HG03175 (cell line): ENCODE results near the gene PEX7.
A peak's percentile ranks its signal among the peaks of the same experiment; 100 is the strongest.
"Not testable (repeated sequence)": the region's sequence is repeated elsewhere in the genome, so short reads cannot be mapped to it uniquely, and the experiment has no call there.

Experiments
- ATAC-seq: cut with Tn5 transposase; IDR thresholded peaks from one replicate; pipeline ENCODE4 v1.9.1; 2021; ENCODE audit warnings: mild to moderate bottlenecking, moderate library complexity; ENCODE audit not compliant: unreplicated experiment

Gene PEX7

DNA sequence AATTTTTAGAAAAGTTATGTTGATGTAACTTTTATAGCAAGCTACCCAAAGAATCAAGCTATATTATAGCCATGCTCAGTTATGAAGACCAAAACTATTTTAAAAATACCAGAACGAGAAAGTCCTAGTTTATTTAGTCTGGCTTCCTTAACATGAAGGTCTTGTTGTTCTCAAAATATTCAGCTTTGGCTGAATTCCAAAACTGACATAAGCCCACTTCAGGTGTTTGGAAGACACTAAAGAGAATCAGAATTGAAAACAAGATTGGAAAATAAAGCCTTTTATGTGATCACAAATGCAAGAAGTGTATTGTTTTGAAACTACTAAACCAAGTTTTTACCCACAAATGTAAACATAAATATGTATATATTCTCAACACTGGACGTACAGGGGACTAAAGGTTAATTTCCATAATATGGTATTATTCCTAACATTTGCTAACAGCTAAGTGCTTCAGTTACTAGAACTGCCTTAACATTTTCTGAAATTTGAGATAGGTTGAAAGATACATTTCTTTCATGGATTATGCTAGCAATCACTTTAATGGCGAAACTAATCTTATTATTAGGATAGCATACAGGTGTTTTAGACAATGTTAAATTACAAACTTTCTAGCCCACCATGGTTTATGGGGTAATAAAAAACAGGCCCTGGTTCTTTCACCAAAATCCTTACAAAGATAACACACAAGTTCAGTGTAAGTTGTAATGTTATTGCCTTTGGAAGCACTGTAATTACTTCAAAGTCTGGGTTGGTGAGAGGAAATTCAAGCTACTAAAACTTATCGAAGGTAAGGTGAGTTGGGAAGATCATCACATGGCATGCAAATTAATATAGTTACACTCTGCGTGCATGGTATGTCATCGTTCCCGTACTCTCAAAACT lies 31.7 kb upstream of the PEX7 start:
- ATAC-seq = no peak

DNA sequence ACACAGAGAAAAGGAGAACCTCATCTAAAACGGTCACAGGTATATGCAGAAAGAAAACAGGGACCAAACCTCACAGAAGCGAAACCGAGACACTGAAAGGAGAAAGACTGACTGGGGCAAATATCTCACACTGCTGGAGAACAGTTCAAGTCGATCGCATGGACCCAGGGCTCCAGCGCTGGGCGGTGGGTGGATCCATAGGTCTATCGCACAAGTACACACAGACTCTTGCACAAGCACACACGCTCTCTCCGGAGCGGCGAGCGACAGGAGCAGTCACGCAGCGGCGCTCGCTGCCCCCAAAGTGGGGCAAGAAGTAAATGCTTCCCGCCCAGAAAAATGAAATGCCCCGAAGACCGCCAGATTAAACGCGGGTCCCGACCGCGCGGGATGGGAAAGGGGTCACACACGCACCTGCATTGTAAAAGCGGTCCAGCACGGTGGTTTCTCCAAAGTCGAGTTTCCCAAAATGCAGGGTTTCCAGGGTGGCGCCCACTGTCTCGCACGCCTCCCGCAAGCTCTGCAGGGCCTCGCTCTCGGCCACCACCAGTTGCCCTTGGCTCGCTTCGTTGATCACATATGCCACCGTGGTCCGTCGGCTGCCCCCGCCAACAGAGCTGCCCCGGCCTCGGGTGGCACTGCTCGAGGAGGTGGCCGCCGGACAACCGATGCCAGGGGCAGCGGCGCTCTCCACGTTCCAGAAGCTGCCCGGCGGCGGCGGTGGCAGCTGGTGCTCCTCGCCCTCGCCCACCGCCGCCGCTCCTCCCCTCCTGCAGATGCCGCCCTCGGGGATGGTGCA lies 30.9 kb upstream of the PEX7 start:
- ATAC-seq = peak; percentile 27

DNA sequence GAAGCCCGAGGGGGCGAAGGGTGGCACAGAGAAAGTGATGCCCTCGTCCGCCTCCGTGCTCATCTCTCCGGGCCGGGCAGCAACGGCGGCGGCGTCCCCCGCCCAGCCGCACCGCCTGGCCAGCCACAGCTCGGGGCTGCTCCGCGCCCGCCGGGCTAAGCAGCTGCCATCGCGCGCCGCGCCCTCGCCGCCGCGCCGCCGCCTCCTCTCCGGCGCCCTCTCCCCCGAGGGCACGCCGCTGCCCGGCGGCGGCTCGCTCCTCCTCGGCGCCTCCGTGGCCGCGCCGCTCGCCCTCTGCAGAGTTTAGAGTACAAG lies 30.3 kb upstream of the PEX7 start:
- ATAC-seq = no peak

DNA sequence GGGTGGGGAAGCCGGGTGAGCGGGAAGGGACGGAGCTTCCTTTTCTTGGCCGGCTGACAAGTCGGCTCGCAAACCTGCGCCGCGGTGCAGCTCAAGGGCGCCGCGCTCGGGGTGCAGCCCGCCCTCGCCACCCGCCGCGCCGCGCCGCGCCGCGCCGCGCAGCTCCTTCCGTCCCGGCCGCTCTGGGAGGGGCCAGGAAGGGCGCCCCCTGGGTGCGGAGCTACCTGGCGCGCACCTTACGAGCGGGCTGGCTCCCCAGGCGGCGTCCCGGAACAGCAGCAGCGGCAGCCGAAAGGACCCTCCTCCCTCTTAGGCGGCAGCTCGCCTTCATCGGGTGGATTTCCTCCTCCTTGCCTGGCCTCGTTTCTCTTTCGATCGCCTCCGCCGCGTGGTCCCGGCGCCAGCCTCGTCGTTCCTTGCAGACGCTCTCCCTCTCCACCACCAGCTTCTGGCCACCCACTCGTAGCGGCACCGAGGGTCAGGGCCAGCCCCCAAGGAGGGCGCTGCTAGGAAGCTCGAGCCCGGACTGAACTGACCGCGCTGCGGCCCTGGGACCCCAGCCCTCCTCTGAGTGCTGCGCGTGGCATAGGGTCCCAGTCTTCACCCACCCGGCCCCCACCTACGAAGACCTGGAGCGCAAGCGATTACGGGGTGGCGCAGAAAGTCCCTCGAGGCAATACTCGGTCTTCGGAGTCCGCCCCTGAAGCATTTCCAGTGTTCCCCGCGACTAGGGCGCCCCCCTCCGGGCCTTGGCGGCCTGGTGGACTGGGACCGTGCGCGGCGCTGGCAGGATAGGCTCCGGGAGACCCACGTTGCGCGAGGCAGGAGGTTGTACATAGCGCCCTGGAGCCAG lies 29.8 kb upstream of the PEX7 start, which contains the start of gene MAP3K5:
Gene MAP3K5, minus strand, starts transcription at position 68 of the 853 bp plus-strand sequence. CDS start 320 bp downstream, outside the sequence.
- ATAC-seq = peak; percentile 65

DNA sequence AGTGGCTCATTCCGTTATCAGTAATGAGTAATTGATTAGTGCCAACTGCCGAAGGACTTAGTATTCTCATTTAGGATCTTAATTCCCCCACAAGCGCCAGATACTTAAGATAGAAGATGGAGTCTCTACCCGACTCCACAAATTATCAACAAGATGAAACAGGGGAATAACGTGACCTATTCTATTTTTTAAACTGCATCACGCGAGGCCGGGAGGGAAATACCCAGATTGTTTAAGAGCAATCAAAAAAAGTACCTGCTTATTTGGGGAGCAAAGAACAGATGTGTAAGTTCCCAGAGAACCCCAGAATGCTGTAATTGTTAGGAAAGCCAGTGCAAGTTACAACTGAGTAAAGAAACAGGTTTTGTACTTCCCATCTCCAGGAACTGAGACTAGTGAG lies 29.0 kb upstream of the PEX7 start:
- no peak for ATAC-seq

DNA sequence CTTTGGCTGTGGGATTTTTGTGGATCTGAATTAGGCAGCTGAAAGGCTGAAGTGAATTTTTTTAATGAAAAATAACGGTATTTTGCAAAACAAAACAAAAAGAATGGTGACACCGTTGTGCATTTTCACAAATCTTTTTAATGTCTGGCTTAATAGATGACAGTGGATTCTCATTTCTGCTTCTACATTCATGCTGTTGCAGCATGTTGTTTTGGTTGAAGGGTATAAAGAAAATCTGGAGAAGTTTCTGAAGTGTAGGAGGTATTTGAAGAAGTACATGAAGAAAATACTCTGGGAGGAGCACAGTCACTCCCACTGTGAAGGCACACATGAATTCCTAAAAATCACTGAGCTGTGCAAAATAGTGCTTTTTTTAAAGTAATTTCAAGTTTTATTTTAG lies 27.0 kb upstream of the PEX7 start:
- ATAC-seq = no peak

DNA sequence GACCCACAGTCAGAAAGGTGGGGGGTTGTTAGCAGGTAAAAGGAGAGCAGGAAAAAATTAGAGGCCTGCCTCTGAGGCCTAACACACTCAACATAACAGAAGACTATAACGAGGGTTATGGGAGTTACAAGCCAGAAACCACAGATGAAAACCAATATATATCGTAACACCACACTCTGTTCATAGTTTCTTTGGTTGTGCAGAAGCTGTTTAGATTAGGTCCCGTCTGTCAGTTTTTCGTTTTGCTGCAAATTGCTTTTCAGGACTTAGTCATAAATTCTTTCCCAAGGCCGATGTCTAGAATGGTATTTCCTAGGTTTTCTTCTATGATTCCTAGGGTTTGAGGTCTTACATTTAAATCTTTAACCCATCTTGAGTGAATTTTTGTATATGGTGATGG lies 26.4 kb upstream of the PEX7 start:
- no peak for ATAC-seq

DNA sequence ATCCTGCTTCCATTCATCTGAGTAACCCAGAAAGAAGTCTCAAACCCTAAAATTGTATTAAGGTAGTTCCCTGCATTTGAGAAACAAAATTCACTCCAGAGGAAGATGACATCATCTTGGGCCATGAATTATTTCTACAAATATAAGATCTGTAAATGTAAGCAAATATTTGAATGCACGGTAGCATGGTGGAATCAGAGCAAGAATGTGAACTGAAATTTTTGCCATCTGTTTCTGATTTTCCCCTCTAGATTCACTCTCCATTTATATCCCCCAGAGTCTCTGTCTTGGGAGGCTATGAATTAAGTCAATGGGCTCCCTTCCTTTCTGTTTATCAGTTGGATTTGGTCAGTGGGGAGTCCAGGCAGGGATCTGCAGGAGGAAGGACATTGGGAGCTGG lies 24.3 kb upstream of the PEX7 start:
- no peak for ATAC-seq

DNA sequence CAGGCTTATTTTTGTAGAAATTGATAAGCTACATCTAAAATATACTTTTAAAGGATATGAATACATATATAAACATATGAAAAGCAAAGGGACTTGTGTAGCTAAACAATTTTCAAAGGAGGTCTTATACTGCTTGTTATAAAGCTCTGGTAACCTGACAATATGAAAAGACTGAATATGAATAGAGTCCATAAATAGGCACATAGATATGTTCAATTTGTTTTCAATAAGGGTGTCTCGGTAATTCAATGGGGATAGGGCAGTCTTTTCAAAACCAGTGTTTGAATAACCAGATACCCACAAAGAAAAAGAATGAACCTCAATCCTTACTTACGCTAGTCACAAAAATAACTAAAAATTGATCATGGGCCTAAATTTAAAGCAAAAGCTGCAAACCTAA lies 20.8 kb upstream of the PEX7 start:
- ATAC-seq = no peak

DNA sequence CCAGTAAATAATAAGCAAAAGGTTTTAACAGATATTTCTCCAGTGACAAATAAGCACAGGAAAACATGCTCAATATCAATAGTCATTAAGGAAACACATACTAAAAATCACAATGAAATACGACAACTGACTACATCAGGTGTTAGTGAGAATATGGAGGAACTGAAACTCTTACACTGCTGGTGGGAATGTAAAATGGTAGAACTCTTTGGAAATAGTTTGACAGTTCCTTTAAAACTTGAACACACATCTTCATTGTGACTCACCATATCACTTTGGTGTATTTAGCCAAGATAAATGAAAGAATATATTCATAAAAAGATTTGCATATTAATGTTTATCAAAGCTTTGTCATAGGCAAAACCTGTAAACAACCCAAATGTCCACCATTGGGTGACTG lies 18.8 kb upstream of the PEX7 start:
- ATAC-seq = no peak

DNA sequence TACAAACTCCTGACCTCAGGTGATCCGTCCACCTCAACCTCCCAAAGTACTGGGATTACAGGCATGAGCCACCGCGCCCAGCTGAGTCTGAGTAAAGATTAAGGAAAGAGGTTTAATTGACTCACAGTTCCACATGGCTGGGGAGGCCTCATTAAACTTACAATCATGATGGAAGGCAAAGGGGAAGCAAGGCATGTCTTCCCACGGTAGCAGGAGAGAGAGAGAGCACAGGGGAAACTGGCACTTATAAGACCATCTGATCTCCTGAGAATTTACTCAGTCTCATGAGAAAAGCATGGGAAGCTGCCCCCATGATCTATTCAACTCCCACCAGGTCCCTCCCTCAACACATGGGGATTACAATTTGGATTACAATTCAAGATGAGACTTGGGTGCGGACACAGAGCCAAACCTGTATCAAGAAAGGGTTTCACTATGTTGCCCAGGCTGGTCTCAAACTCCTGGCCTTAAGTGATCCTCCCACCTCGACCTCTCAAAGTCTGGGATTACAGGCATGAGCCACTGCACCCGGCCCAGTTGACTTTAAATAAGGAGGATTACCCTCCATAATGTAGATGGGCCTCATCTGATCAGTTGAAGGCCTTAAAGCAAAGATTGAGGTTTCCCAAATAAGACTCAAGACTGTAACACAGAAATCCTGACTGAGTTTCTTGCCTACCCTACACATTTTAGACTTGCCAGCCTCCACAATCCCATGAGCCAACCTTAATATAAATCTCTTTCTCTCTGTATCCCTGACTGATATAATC lies 13.1 kb upstream of the PEX7 start:
- ATAC-seq = no peak

DNA sequence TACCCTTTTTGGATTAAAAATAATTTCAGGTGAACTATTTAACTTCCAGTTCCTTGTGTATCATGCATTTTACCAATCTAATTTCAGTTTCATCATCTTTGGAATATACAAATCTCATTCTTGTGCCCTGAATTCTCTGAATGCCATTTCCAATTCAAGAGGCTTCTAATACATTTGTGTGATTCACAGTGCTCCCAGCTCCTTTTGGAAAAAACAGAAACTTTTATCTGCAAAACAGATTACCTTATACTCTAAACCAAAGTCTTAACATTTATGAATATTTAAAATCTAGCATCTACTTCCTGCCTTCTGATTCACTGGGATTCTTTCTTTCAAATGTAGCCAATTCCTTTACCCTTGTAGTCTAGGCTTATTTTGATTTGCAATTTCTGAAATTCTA lies 11.1 kb upstream of the PEX7 start:
- no peak for ATAC-seq

DNA sequence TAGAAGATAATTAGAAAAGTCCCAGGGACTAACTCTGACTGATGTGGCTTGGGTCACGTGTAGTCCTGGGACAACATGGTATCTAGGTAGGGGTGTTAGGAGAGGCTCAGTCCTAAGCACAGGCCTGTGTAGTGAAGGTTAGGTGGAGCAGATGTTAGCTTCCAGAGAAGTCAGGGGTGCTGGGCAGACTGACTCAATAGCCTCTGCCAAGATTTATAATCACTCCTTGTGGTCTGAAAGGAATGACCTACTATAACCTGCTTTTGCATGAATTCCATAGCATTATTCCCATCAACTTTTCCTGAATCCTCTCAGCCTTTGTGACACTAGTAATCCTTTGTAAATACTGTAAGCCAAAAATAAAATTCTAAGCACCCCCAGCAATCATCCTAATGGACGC lies 10.2 kb upstream of the PEX7 start:
- no peak for ATAC-seq

DNA sequence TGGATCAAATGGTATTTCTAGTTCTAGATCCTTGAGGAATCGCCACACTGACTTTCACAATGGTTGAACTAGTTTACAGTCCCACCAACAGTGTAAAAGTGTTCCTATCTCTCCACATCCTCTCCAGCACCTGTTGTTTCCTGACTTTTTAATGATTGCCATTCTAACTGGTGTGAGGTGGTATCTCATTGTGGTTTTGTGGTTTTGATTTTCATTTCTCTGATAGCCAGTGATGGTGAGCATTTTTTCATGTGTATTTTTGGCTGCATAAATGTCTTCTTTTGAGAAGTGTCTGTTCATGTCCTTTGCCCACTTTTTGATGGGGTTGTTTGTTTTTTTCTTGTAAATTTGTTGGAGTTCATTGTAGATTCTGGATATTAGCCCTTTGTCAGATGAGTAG lies 6.8 kb upstream of the PEX7 start:
- ATAC-seq = not testable (repeated sequence)

DNA sequence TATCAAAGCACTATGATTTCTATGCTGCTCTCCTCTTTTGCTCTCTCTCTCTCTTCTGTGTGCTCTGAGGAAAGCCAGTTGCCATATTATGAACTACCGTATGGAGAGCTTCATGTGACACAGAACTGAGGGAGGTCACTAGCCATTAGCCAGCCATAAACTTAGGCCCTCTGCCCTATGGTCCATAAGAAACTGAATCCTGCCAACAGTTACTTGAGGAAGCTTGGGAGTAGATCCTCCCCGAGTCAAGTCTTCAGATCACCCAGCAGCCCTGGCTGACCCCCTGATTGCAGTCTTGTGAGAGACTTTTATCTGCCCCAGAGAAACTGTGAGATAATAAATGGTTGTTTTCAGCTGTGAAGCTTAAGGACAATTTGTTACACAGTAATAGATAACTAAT lies 5.7 kb upstream of the PEX7 start:
- ATAC-seq = no peak

DNA sequence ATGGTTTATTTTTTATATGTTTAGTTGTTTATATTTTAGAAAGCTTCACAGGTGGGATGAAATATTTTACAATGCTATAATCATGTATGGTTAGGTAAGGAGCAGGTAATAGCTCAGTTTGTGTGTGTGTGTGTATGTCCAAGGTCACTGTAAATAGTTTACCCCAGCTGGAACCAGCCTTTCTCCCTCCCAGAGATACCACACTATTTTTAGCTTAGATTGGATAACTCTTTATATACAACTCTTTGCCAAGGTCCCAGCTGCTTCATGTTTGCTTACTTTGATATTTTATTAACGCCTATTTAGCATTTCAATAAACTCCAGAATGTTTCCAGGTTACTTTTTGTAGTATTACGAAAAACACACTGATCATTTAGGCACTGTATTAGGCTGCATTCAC lies 1.8 kb upstream of the PEX7 start:
- no peak for ATAC-seq

DNA sequence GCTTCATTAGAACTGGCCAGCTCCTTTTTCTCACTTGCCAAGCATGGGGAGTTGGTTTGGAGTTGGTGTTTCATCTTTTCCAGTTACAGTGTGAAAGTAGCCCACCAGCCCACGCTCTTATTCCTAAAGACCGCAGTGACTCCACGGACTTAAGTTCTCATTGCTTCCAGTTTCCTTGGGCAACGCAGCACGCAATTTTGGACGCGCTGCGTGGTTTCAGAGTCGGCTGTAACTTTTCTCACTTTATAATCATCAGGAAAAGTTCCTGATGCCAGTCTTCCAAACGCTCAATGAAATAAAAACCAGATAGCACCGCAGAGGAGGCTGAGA lies 381 bp upstream of the PEX7 start:
- peak; percentile 2 for ATAC-seq

DNA sequence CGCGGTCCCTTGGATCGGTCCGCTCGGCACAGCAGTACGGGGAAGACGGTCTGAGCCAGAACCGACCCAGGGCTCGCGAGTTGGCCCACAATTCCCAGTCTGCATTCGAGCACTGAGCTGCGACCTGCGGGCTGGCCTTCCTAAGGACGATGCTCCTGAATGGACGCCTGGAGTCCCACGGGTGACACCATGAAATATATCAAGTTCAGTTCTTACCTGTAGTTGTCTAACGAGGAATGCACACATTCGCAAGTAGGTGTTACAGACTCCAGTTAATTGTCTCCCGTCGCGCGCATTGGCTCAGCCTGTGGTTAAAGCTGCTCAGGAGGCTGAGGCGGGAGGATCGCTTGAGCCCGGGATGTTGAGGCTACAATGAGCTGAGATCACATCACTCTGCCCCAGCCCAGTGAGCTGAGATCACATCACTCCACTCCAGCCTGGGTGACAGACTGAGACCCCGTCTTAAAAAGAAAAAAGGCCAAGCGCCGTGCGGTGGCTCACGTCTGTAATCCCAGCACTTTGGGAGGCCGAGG lies 802 bp downstream of the PEX7 start:
- no peak for ATAC-seq

DNA sequence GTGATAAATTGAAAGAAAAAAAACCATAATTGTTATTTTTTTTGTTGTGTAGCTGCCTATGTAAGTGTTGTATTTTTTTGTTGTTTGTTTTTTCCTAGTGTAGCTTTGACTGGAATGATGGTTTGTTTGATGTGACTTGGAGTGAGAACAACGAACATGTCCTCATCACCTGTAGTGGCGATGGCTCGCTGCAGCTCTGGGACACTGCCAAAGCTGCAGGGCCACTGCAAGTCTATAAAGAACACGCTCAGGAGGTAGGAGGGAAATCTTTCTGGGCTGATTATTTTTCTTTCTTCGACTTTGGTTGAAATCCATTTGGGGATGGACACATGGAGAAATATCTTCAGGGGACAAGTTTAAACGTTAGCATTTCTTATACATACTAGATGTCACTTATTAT lies 3.8 kb downstream of the PEX7 start:
- no peak for ATAC-seq

DNA sequence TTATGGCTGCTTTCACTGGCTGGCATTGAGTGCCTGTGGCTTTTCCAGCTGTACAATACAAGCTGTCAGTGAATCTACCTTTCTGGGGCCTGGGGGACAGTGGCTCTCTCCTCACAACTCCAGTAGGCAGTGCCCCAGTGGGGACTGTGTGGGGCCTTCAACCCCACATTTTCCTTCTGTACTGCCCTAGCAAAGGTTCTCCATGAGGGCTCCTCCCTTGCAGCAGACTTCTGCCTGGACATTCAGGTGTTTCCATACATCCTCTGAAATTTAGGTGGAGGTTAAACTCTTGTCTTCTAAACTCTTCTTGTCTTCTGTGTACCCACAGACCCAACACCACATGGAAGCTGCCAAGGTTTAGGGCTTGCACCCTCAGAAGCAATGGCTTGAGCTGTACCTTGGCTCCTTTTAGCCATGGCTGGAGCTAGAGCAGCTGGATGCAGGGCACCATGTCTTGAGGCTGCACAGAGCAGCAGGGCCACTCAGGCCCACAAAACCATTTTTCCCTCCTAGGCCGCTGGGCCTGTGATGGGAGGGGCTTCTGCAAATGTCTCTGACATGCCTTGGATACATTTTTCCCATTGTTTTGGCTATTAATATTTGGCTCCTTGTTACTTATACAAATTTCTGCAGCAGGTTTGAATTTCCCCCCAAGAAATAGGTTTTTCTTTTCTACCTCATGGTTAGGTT lies 9.6 kb downstream of the PEX7 start:
- no peak for ATAC-seq
